ENCODE data around the gene BHLHE40.
A peak's percentile ranks its signal among the peaks of the same experiment; 100 is the strongest.

Gene BHLHE40

DNA sequence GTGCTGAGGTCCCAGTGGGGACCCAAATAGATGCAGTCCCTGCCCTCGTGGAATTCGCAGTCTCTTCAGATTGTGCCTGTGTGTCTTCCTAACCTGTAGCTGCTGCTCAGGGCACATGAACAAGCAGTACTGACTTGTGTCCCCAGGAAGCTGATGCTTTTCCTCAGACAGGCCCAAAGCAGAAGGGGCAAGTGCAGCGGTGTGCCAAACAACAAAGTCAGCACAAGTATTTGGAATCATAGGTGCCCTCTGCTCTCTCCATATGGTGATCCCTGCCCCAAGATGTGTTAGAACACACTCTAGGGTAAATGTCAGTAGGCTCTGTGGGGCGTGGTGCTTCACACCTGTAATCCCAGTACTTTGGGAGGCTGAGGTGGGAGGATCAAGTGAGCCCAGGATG, 21.9 kb downstream of the BHLHE40 start:
- DNase-seq (ENCODE audit: low read depth): no peak

DNA sequence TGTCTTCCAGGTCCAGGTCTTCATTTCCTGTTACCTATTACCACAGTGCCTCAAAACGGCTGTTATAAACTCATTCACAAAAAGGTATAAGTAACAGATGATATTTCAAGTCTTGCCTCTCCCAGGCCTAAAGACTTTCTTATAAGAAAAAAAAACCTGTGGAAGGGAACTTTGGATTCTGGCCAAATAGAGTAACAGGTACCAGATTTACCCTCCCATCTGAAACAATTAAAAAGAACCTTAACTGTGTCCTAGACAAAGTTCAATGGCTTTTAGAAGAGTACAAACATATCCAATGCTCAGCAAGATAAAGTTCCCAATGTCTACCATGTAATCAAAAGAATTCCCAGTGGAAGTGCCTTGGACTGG, 22.6 kb downstream of the BHLHE40 start:
- DNase-seq (ENCODE audit: low read depth): no peak

DNA sequence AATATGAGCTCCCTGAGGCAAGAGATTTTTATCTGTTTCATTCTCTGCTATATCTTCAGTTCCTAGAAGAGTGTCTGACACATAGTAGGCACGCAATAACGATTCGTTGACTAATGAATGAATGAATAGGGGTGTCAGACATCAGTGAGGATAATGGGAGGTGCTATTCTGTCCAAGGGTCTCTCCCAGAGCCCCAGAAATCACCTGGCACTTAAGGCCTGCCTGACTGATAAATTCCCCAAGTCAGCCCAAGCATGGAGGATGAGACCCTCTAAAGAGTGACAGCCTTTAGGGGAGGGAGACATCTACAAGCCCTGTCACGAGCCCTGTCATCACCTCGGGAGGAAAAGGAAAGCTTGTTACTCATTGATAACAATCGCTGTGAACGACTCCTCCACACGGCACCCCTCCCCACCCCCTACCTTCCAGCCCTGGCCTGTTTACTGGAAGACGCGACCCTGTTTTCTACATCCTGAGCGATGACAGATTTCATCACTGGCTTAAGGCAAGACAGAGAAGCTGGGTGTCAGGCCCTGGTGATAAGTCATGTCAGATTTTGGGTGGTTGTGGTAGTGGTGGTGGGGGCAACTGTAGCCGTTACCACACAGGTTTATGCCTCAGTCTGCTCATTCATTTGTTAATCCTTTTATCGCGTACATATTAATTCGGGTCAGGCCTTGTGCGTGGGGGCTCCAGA, 23.1 kb downstream of the BHLHE40 start:
- DNase-seq (ENCODE audit: low read depth): peak; percentile 58

DNA sequence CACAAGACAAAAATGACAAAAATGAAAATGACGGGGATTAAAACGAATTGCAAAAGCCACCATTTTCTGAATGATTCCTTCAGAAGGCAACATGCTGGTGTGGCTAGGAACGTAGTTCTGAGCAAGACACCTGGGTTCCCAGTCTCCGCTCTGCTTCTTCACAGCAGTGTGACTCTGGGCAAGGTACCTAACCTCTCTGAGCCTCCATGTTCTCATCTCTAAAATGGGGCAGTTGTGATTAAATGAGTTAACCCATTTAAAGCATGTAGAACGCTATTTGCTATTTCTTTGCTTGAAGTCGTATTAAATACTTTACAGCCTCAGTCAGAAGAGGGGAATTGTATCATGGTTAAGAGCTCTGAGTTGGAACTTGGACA, 23.6 kb downstream of the BHLHE40 start:
- no peak for DNase-seq (ENCODE audit: low read depth)

DNA sequence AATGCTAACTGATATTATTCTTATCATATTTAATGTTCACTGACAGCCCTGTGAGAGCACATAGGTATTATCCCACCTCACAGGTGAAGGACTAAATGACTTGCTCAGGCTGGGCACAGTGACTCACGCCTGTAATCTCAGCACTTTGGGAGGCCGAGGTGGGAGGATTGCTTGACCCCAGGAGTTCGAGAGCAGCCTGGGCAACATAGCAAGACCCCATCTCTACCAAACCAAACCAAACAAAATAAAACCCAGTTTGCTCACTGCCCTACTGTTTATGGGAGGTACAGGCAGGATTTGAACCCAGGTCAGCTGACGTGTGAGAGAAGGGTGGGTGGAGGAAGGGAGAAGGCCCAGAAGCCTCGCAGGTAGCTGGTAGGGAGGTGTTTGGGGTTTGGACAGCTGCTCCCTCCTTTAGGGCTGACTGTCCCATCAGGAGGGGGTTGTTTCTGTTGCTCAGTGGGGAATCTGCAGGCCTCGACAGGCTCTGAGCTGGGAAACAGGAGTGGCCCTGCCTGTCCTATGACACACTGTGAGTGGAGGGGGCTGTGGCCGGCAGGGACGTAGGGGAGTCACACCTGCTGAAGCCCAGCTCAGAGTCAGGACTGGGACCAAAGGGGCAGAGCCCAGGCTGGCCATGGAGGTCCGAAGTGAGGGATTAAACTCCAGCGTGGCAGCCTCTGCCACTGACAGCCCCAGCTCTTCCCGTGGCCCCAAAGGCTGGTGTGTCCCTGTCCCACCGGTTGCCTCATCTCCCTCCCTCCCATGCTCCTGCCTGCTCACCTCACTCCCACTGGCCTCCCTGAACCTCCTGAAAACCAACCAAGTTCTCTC, 25.3 kb downstream of the BHLHE40 start:
- DNase-seq (ENCODE audit: low read depth): no peak

DNA sequence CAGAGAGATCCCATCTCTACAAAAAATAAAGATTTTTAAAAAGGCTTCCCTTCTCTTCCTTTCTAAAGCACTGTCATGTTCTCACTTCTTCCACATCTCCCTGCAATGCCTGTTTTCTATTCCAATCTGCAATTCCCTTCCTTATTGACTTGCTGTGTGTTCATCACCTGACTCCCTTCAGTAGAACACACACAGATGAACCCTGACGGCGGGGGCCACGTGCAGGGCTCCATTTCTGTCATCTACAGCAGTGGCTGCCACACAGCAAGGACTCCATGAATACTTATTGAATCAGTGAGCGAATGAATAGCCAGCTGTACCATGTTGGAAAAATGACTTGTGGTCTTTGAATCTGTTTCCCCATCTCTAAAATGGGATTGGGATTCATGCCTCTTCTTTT, 26.1 kb downstream of the BHLHE40 start:
- DNase-seq (ENCODE audit: low read depth): no peak

DNA sequence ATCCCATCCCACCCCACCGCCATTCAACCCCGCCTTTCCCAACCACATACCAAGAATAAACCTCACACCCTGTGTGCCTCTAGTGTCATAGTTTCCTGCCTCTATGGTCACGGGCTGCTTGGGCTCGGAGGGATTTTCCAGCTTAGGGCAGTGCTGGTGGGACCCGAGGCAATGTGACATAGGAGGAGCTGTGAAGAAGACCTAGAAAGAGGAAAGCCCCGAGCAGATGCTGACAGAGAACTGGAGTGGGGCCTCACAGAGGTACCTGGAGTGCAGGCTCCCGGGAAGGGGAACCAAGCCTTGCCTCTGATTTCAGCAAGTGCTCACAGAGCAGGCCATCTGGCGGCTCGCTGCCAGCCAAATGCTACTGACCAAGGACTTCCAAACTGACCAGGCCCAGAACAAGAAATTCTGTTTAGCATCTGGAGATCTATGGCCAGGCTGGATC, 27.5 kb downstream of the BHLHE40 start:
- DNase-seq (ENCODE audit: low read depth): peak; percentile 63

DNA sequence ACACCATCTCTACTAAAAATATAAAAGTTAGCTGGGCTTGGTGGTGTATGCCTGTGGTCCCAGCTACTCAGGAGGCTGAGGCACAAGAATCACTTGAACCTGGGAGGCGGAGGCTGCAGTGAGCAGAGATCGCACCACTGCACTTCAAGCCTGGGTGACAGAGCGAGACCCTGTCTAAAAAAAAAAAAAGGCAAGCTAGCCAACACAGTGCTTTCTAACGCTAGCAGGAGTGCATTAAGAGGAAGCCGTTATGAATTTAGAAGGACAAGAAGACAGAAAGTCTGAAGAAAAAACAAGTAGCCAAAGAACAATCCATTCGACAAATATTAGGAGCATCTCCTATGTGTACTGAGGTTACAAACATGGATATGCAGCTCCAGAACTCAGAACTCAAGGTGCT, 28.6 kb downstream of the BHLHE40 start:
- DNase-seq (ENCODE audit: low read depth): no peak

DNA sequence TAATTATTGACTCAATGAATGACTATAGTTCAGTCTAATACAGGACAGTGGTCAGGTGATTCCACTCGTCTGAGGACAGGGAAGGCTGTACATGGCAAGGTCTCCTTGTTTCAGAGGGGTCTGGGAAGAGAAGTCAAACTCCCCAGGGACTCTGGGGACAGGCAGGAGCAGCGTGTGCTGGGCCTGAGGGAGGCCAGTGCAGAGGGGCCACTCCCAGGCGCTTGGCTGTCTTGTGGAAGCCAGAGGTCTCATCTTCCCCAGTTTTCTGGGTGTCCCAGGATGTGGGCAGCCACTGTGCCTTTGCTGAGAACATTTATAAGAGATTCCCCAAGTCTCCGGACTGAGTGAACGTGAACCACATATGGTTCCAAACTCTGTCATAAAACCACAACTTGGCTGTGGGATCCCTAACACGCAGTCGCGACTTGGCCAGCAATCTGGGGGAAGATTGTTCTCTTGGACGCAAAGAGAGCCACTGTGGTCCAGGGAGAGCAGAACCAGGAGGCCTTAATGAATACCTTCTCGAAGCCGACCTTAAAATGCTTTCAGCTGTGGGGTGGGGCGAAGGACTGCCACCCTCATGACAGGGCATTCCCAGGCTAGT, 30.4 kb downstream of the BHLHE40 start:
- DNase-seq (ENCODE audit: low read depth): no peak

DNA sequence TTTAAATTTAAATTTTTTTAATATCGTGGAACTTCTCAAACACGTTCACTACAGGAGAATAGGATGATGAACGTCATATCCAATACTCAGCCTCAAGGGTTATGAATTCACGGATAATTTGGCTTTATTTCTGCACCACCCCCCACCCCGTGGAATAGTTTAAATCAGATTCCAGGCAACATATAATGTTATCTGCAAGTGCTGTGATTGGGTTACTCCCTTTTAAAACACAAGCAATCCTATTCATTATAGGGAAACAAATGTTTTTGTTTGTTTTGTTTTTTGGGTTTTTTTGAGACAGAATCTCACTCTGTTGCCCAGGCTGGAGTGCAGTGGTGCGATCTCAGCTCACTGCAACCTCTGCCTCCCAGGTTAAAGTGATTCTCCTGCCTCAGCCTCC, 30.9 kb downstream of the BHLHE40 start:
- DNase-seq (ENCODE audit: low read depth): no peak

DNA sequence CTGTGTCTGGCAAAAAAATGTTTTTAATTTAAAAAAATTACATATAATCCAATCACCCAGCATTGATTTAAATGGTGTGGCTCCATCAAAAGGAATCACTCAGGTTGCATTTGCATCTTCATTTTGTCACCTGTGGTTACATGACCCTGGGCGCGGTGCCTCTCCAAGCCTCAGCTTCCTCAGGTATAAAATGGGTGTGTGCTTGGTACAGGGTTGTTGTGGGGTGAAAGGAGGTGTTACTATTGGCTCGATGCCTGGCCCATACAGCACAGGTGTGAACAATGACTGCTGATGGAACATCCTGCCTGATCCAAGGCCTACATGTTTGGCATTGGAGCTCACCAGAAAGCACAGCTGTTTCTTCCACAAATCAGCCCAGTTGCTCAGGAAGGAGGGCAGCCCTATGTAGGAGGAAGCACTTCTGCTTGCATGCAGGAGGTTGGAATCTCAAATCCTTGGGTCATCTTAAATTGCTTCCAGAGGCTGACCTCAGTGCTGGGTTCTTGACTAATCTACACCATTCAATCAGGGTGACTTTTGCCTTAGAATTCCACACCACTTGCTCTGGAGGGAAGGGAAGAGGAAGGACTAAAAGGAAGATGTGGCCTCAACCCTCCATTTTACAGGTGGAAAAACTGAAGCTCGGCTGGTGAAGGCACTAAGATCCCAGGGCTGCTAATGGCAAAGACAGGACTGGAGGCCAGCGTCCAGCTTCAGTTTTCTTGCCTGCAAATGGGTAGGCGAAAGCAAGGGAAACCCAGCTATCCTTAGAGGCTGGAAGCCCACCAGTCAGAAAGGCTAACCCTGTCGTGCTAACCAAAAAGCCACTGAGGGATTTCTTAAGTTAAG, 31.7 kb downstream of the BHLHE40 start:
- no peak for DNase-seq (ENCODE audit: low read depth)

DNA sequence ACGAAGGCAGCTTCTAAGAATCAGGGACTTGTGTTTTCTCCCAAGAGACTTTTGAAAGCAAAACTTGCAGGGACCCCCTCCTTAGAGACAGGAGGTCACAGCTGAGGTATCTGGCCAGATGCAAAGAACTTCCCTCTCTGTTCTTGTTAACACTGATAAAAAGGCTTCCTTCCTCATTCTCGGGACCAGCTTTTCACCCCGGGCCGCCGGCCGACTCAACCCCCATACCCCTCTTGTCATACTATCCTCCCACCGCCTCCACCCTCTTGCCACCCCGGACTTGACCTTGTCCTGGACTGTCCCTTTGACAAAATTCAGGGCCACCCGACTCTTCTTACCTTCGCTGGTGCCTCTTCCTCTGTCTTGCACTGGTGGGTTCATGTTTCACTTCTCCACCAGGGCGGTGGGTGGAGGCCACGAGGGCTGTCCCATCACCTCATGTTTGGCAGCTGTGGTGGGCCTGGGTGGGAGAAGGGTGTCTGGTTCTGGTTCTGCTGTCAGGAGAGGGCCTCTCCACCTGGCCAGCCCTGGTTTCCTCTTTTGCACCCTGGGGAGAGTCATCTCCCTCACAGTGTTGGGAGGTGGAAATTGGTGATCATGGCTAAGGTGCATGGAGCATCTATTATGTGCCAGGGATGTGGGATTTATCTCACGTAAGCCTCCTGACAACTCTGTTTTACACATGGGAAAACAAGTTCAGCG, 32.5 kb downstream of the BHLHE40 start:
- no peak for DNase-seq (ENCODE audit: low read depth)

DNA sequence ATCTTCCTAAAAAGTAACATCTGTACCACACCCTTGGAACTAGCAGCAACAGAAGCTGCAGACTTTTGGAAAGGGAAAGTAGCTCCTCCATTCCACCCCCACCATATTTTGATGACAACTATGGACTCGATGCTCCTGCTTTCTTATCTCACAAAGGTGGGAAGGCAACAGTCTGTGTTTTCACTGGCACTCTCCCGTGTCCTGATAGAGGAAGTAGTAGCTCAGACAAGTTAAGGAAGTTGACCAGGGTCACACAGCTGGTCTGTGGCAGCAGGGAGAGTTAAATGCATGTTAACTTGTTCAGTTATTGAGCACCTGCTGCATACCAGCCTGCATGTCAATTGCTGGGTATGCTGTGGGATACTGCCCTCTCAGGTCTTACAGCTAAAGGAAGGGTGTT, 33.1 kb downstream of the BHLHE40 start:
- no peak for DNase-seq (ENCODE audit: low read depth)

DNA sequence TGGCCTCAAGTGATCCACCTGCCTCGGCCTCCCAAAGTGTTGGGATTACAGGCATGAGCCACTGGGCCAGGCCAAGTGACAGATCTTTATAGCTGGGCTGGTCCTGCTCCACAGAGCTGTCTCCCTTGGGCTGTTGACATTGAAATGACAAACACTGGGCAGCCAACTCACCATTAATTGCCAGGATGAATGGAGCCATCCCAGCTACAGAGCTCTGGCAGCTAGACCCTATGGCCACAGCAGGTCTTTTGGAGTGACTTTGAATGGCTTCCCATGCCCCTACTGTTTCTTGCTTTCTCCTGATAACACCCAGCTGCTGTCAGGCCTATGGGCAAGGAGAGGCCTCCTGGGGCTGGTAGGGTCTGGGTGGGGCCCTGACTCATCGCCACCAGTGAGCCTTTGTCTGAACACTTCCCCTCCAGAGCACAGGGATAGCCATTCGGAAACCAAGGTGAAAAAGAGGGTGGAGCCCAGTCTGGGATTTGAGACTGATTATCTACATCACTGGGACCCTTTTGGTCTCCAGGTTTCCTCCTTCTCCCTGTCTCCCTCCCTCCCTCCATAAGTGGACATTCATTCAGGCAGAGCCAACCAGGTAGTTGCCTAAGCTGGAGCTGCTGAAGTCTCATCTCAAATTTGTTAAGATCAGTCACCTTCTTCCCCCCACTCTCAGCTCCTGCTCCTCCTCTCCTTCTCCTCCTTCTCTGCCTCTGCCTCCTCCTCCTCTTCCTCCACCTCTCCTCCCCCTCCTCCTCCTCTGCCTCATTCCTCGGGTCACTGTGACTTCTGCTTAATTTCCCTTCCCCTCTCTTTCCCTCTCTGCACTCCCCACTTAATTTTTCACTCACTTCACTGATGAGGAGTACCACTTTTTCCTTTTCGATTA, 34.0 kb downstream of the BHLHE40 start:
- DNase-seq (ENCODE audit: low read depth): no peak

DNA sequence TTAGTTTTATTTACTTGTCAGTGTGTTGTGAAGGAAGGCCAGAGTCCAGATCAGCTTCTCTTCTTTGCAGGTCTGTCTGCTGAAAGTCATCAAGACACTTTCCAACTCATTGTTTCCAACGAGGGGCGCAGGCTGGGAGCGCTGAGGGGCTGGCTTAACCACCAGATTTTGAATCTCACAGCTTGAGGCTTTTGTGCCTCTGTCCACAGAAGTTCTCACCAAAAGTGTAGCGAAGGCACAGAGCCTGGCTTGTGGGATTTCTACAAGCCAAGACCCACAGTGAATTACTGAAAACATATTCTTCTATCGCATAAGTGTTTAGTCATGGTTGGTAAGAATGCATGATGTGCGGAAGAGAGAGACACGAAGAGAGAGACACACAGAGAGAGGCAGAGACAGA, 35.2 kb downstream of the BHLHE40 start:
- no peak for DNase-seq (ENCODE audit: low read depth)

DNA sequence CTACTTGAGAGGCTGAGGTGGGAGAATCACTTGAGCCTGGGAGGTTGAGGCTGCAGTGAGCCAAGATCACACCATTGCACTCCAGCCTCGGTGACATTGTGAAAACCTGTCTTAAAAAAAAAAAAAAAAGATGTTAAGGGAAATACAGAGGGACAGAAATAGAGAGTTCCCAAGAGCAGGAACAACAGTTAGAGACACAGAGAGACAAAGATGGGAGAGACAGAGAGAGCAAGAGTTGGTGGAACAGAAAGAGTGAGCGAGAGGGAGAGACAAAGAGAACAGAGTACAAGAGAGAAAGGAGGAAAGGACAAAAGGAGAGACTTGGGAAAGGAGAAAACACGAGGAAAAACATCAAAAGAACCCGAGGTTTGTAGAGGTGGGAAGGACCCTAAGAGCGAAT, 35.8 kb downstream of the BHLHE40 start:
- no peak for DNase-seq (ENCODE audit: low read depth)

DNA sequence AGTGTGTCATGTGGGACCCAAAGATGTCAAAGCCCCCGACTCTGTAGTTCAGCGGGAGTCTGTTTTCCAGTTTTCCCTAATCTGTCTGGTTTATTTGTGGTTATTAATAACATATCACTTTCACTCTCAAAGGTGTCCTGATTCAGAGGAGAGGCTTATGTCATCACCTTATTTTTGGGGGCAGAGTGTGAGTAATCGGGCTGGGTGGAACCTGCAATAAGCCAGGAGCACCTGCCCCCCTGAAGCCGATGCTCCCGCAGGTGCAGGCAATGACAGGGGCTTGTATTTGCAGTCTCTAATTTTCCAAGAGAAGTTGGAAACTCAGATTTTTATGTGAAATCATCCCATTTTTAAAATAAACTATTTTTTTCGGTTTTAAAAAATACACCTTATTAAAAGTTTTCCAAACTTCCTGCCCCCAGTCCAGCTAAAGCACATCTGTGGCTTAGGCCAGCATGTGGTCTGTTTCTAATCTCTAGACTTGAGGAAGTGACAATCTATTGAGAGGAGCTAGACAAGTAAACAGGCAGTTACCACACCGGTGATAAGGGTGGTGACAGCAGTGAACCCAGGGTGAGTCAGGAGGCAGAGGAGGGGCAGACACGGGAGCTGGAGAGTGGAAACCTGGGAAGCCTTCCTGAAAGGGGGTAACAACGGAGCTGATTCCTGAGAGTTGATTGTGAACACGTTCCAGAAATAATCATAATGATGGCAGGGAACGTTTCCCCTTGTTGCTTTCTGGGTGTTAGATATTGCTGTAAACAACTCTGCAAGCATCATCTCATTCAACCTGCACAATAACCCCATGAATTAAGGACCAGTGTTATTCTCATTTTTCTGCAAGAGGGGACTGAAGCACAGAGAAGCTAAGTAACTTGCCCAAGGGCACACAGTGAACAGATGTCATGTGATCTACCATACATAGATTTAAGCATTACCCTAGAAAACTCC, 37.2 kb downstream of the BHLHE40 start:
- DNase-seq (ENCODE audit: low read depth): no peak

DNA sequence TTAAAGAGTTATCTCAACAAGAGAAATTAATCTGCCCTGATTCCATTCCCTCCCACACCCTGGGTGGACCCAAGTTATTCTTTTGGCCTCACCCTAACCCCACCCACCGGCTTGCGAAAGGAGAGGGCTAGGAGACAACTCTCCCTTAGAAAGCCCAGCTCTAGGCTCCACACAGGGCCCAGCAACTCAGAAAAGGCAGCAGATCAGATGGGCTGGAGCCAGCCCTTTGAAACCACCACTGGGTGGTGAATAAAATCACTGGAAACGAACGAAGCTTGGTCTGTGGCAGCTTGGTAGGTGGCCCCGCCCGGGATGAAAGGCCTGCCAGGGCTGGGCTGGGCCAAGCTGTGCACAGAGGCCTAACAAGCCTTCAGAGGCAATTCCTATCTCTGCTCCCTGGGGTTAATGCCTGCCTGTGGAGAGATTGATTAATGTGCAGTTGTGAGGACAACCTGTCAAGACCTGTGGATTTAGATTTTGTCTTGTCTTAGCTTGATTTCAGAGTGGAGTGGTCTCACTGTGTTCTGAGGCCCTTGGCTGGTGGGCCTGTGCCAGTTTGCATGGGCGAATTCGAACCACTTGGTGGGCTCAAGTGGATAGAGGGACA, 38.8 kb downstream of the BHLHE40 start:
- DNase-seq (ENCODE audit: low read depth): no peak

Data from activated T-helper 9 cell treated with anti-CD3 and anti-CD28 coated beads, Interleukin-2, amount 50 U/mL, for 16 hours (primary cell).